CD4-positive, alpha-beta T cell (primary cell): ENCODE data around the gene ZCCHC2. TPM values are rescaled to one million over a fixed set of nuclear protein-coding genes. Genes with fewer than 3 reads are reported as not detected.

Experiments
- ATAC-seq: fragments of 200-7000 bp; cut with Tn5 transposase; one replicate; pipeline ENCODE4 v1.10.0; 2022; ENCODE audit warnings: mild to moderate bottlenecking; ENCODE audit not compliant: poor library complexity
- CTCF ChIA-PET: fragments of 350-600 bp; sonication (Branson Sonifier 250); formaldehyde crosslinking; loops from one replicate; lab custom pipeline; 2021; ENCODE audit warnings: antibody characterized with exemption, inconsistent platforms; lab: Charles Lee
- POLR2A ChIA-PET: fragments of 350-600 bp; sonication (Branson Sonifier 250); formaldehyde crosslinking; loops from one replicate; lab custom pipeline; 2021; ENCODE audit warnings: antibody characterized with exemption, inconsistent platforms; lab: Charles Lee
- DNase-seq, 14 experiments: peaks; one replicate each; pipeline ENCODE4 v3.0.0-alpha.2; 2013 to 2020; ENCODE audit warnings: mixed read lengths in 2 of 14
- H3K27ac ChIP-seq, 2 donors: one replicate each; pipeline versions ENCODE4 v1.5.1 to v1.7.0; 2013; ENCODE audit warnings: low read length in 2 of 2, low read depth in 1 of 2, mild to moderate bottlenecking in 1 of 2
- H3K27me3 ChIP-seq, 2 experiments: 1 replicate in 1 of 2; 2 replicates in 1 of 2; pipeline versions ENCODE4 v1.6.1 to v1.7.0; 2013; ENCODE audit warnings: low read length in 2 of 2, control low read depth in 1 of 2, mild to moderate bottlenecking in 1 of 2, moderate library complexity in 1 of 2; ENCODE audit not compliant: insufficient read depth in 2 of 2, control insufficient read depth in 1 of 2
- H3K36me3 ChIP-seq: one replicate; pipeline ENCODE4 v1.6.1; 2013; ENCODE audit warnings: low read length, control low read depth; ENCODE audit not compliant: insufficient read depth
- H3K4me1 ChIP-seq: one replicate; pipeline ENCODE4 v1.6.1; 2013; ENCODE audit warnings: low read length, control low read depth; ENCODE audit not compliant: insufficient read depth
- H3K4me3 ChIP-seq: one replicate; pipeline ENCODE4 v1.5.1; 2013; ENCODE audit warnings: mild to moderate bottlenecking, low read length, moderate library complexity
- H3K9me3 ChIP-seq, 2 experiments: 1 replicate in 1 of 2; 2 replicates in 1 of 2; pipeline versions ENCODE4 v1.6.1 to v1.7.0; 2013; ENCODE audit warnings: low read length in 2 of 2, mild to moderate bottlenecking in 2 of 2, control low read depth in 1 of 2, moderate library complexity in 1 of 2; ENCODE audit not compliant: control insufficient read depth in 1 of 2, insufficient read depth in 1 of 2
- H3K27ac Mint-ChIP-seq: one replicate; pipeline ENCODE4 v1.8.0; 2020; ENCODE audit warnings: mixed read lengths
- H3K27me3 Mint-ChIP-seq: one replicate; pipeline ENCODE4 v1.8.0; 2021; ENCODE audit warnings: mixed read lengths
- H3K36me3 Mint-ChIP-seq: one replicate; pipeline ENCODE4 v1.8.0; 2021; ENCODE audit warnings: low read depth, mixed read lengths
- H3K4me1 Mint-ChIP-seq: one replicate; pipeline ENCODE4 v1.8.0; 2021; ENCODE audit warnings: low read depth, mixed read lengths
- H3K4me3 Mint-ChIP-seq: one replicate; pipeline ENCODE4 v1.8.0; 2020; ENCODE audit warnings: mild to moderate bottlenecking, mixed read lengths
- H3K9me3 Mint-ChIP-seq: one replicate; pipeline ENCODE4 v1.8.0; 2020; ENCODE audit warnings: mixed read lengths
- intact Hi-C, 2 experiments: fragments of 100-400 bp; cut with DNase I in 1 of 2; cut with micrococcal nuclease in 1 of 2; formaldehyde crosslinking; loops; one replicate each; pipeline versions ENCODE4 v1.15.1 to v1.9.0; 2023 to 2025; cut with DNase I, micrococcal nuclease
- total RNA-seq, 174 experiments: library from RNA in 2 of 174; stranded (reverse) in 2 of 174; gene quantifications; one replicate each; pipeline ENCODE4 v1.2.3 and lab custom pipeline; 2021 to 2026
- TF ChIP-seq, protein P1 (sequence below): fragments of 200-600 bp; IDR thresholded peaks from one replicate; pipeline ENCODE4 v1.8.0; 2022; ENCODE audit warnings: antibody characterized with exemption, mild to moderate bottlenecking

ZCCHC2 gene
- total RNA-seq, 2 experiments from 2014 or later, result 85.0 to 85.4 TPM

DNA sequence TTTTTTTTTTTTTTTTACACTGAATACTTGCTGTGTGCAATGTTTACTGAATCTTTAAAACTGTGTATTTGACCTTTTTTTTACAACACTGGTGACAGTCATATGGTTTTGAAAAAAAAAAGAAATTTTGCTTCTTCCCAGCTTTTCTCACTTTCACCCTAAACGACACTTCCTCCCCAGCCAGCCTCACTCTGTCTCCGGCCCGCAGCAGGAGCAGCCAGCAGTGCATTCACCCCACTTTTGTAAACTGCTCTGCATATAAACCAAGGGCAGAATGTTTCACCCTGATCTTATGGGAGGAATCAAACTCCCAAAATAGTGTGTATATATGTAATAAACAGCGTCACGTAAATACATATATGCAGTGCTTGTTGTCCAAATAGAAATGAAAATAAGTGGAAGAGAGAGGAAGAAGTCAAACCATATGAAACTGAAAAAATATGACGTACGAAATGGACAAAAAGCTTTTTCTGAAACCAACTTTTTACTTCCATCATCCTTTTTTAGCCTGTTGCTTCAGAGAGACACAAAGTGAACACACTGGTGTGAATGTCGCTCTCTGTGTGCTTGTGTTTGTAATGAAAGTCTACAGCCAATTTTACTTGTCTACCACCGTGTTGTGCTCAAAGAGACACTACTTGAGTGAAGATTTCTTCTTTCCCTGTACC, 54.2 kb downstream of the ZCCHC2 start:
- Histone ChIP-seq H3K36me3 (peaks cover 51% of the 10 kb centered on the region), H3K27me3 (no peaks in the 10 kb centered on the region), H3K4me1 (no peaks in the 10 kb centered on the region), H3K4me3 (no peak overlapping the region), H3K9me3 (no peaks in the 10 kb centered on the region), H3K27ac (no peak overlapping the region)
- Mint-ChIP-seq H3K27me3 (no peaks in the 10 kb centered on the region), H3K4me3 (no peak overlapping the region), H3K4me1 (peaks cover 10% of the 10 kb centered on the region), H3K27ac (no peak overlapping the region), H3K9me3 (no peaks in the 10 kb centered on the region), H3K36me3 (peaks cover 86% of the 10 kb centered on the region)
- no peak for DNase-seq
- POLR2A ChIA-PET, result no interaction called here
- TF ChIP-seq, protein P1, sequence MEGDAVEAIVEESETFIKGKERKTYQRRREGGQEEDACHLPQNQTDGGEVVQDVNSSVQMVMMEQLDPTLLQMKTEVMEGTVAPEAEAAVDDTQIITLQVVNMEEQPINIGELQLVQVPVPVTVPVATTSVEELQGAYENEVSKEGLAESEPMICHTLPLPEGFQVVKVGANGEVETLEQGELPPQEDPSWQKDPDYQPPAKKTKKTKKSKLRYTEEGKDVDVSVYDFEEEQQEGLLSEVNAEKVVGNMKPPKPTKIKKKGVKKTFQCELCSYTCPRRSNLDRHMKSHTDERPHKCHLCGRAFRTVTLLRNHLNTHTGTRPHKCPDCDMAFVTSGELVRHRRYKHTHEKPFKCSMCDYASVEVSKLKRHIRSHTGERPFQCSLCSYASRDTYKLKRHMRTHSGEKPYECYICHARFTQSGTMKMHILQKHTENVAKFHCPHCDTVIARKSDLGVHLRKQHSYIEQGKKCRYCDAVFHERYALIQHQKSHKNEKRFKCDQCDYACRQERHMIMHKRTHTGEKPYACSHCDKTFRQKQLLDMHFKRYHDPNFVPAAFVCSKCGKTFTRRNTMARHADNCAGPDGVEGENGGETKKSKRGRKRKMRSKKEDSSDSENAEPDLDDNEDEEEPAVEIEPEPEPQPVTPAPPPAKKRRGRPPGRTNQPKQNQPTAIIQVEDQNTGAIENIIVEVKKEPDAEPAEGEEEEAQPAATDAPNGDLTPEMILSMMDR, result no peak
- CTCF ChIA-PET, result interaction anchor here (0.6 kb wide), 1 partner anchor 14 kb away, joined by 3 read pairs; no protein-coding TSS in a partner anchor
- intact Hi-C loops, result no loop called here
- no peak for ATAC-seq

DNA sequence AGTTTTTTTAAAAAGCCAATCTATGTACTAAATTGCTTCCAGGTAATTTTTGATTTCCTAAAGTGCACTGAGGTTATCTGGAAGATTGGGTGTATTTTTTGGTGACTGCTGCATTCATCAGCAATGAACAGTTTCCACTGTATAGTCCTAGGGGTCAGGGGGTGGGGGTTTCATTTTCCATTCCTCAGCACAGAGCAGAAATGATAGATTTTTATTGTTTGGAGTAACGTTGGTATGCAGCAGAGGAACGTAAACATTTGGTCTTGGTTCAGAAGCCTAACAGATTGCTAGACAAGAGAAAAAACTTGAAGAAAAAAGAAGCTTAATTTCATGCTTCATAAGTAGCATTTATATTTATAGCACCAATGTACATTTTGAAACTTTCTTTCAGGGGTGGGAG, 54.9 kb downstream of the ZCCHC2 start:
- H3K4me1 ChIP-seq, result no peaks in the 10 kb centered on the region
- intact Hi-C loops, result no loop called here
- peaks cover 10% of the 10 kb centered on the region for H3K4me1 Mint-ChIP-seq
- H3K36me3 ChIP-seq, result peaks cover 51% of the 10 kb centered on the region
- H3K27me3 Mint-ChIP-seq, result no peaks in the 10 kb centered on the region
- TF ChIP-seq, protein P1, result no peak
- ChIA-PET POLR2A (interaction anchor here (0.8 kb wide), 1 partner anchor 391 kb away, joined by 3 read pairs; the partner anchor contains the start of genes PIGN and RELCH), CTCF (interaction anchor here (0.6 kb wide), 1 partner anchor 15 kb away, joined by 3 read pairs; no protein-coding TSS in a partner anchor)
- no peak overlapping the region for H3K4me3 Mint-ChIP-seq
- H3K27ac ChIP-seq, result no peak overlapping the region
- peaks cover 81% of the 10 kb centered on the region for H3K36me3 Mint-ChIP-seq
- no peak overlapping the region for H3K27ac Mint-ChIP-seq
- no peaks in the 10 kb centered on the region for H3K9me3 ChIP-seq
- no peaks in the 10 kb centered on the region for H3K9me3 Mint-ChIP-seq
- H3K27me3 ChIP-seq, result no peaks in the 10 kb centered on the region
- DNase-seq (no peak), ATAC-seq (no peak)
- H3K4me3 ChIP-seq, result no peak overlapping the region

DNA sequence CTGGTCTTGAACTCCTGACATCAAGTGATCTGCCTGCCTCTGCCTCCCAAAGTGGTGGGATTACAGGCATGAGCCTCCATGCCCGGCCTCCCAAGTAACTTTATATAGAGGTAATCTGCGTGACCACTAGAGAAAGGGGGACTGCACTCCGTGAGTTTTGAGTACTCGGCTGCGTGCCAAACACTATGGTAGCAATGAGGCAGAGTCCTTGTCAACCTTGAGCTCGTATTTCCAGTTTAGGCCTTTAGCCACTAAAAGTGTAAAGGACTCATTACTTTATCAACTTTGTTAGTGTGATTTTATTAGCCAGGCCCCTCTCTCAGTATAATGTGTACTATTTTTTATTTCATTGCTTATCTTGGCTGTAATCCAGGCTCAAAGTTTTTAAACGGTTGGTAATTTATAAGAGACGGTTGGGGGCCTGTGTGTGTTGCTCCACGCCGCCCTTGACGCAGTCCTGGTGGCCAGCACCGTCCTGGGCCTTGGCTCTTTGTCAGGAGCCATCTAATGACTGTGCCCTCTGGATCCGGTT, 56.2 kb downstream of the ZCCHC2 start:
- no peaks in the 10 kb centered on the region for H3K27me3 Mint-ChIP-seq
- TF ChIP-seq, protein P1, result no peak
- Histone ChIP-seq H3K27ac (no peak overlapping the region), H3K4me1 (peaks cover 5% of the 10 kb centered on the region), H3K27me3 (no peaks in the 10 kb centered on the region), H3K36me3 (peaks cover 43% of the 10 kb centered on the region), H3K4me3 (no peak overlapping the region), H3K9me3 (no peaks in the 10 kb centered on the region)
- DNase-seq (no peak), ATAC-seq (no peak)
- peaks cover 20% of the 10 kb centered on the region for H3K4me1 Mint-ChIP-seq
- H3K4me3 Mint-ChIP-seq, result no peak overlapping the region
- POLR2A ChIA-PET, result no interaction called here
- H3K27ac Mint-ChIP-seq, result no peak overlapping the region
- no peaks in the 10 kb centered on the region for H3K9me3 Mint-ChIP-seq
- CTCF ChIA-PET, result interaction anchor here (1.3 kb wide), 1 partner anchor 9 kb away, joined by 3 read pairs; no protein-coding TSS in a partner anchor
- intact Hi-C loops, result no loop called here
- peaks cover 69% of the 10 kb centered on the region for H3K36me3 Mint-ChIP-seq
